ENCODE measurements around the gene TSPAN5. TPM values are rescaled to one million over a fixed set of nuclear protein-coding genes. Genes with fewer than 3 reads are reported as not detected.

Gene TSPAN5
- total RNA-seq, 6 experiments from 2014 or later, result 59.6 to 75.4 (median 67.6) TPM

GRCh38 chr4:98652996-98653395 lies 5.4 kb downstream of the TSPAN5 start:
- no peak for TF ChIP-seq CTCF (IDR thresholded peaks at IDR 0.05)
- Mint-ChIP-seq H3K27me3 (ENCODE audit: insufficient read depth) (no peaks in the 10 kb centered on the region; the same call in 1 of the 2 replicates), H3K36me3 (ENCODE audit: low read depth) (peaks cover 47% of the 10 kb centered on the region), H3K4me1 (ENCODE audit: low read depth) (peaks cover 79% of the 10 kb centered on the region), H3K4me3 (peak overlapping the region; percentile 92), H3K9me3 (peaks cover 17% of the 10 kb centered on the region), H3K27ac (peak overlapping the region; percentile 98)
- DNase-seq, result peak; percentile 29

- H3K4me1 Mint-ChIP-seq (ENCODE audit: low read depth), result peaks cover 98% of the 10 kb centered on the region
These were observed 9.8 kb downstream of the TSPAN5 start for GRCh38 chr4:98648602-98649001.

GRCh38 chr4:98646422-98646821 lies 12.0 kb downstream of the TSPAN5 start:
- no peak overlapping the region for H3K4me3 Mint-ChIP-seq
- H3K36me3 Mint-ChIP-seq (ENCODE audit: low read depth), result peaks cover 33% of the 10 kb centered on the region
- peaks cover 100% of the 10 kb centered on the region for H3K4me1 Mint-ChIP-seq (ENCODE audit: low read depth)
- TF ChIP-seq CTCF (IDR thresholded peaks at IDR 0.05), result no peak
- H3K9me3 Mint-ChIP-seq, result peaks cover 17% of the 10 kb centered on the region
- H3K27me3 Mint-ChIP-seq (ENCODE audit: insufficient read depth), result no peaks in the 10 kb centered on the region; the same call in 1 of the 2 replicates
- DNase-seq, result no peak
- no peak overlapping the region for H3K27ac Mint-ChIP-seq

More at GRCh38 chr4:98648602-98649001, 9.8 kb downstream of the TSPAN5 start:
- Mint-ChIP-seq H3K27ac (peak overlapping the region; percentile 79), H3K4me3 (peak overlapping the region; percentile 63), H3K27me3 (ENCODE audit: insufficient read depth) (no peaks in the 10 kb centered on the region; the same call in 1 of the 2 replicates), H3K36me3 (ENCODE audit: low read depth) (peaks cover 47% of the 10 kb centered on the region), H3K9me3 (peaks cover 17% of the 10 kb centered on the region)
- DNase-seq, result no peak
- no peak for TF ChIP-seq CTCF (IDR thresholded peaks at IDR 0.05)

GRCh38 chr4:98645527-98645926 lies 12.9 kb downstream of the TSPAN5 start:
- Mint-ChIP-seq H3K36me3 (ENCODE audit: low read depth) (peaks cover 29% of the 10 kb centered on the region), H3K4me3 (no peak overlapping the region), H3K4me1 (ENCODE audit: low read depth) (peaks cover 100% of the 10 kb centered on the region), H3K27ac (no peak overlapping the region; the same call in 1 of the 2 replicates), H3K9me3 (peaks cover 8% of the 10 kb centered on the region), H3K27me3 (ENCODE audit: insufficient read depth) (no peaks in the 10 kb centered on the region; the same call in 1 of the 2 replicates)
- TF ChIP-seq CTCF (IDR thresholded peaks at IDR 0.05), result no peak
- no peak for DNase-seq

GRCh38 chr4:98643755-98644154 lies 14.7 kb downstream of the TSPAN5 start:
- DNase-seq, result no peak
- TF ChIP-seq CTCF (IDR thresholded peaks at IDR 0.05), result no peak
- H3K27me3 Mint-ChIP-seq (ENCODE audit: insufficient read depth), result no peaks in the 10 kb centered on the region
- H3K36me3 Mint-ChIP-seq (ENCODE audit: low read depth), result peaks cover 16% of the 10 kb centered on the region
- no peaks in the 10 kb centered on the region for H3K9me3 Mint-ChIP-seq
- 0 out of 2 replicates have a peak overlapping the region, but pooled peaks have one; percentile 34 for H3K4me3 Mint-ChIP-seq
- H3K4me1 Mint-ChIP-seq (ENCODE audit: low read depth), result peaks cover 100% of the 10 kb centered on the region
- peak overlapping the region; percentile 67 for H3K27ac Mint-ChIP-seq

All from HFFc6 (cell line).